Activated naive CD4-positive, alpha-beta T cell treated with anti-CD3 and anti-CD28 coated beads, Interleukin-2, amount 50 U/mL, for 24 hours (primary cell): Measurements from ENCODE around the gene ZNF587.

Source experiments
- H3K27ac Mint-ChIP-seq: one replicate; pipeline ENCODE4 v1.8.0; 2021; ENCODE audit warnings: mild to moderate bottlenecking, mixed read lengths
- H3K27me3 Mint-ChIP-seq: one replicate; pipeline ENCODE4 v1.8.0; 2021; ENCODE audit warnings: mixed read lengths
- H3K36me3 Mint-ChIP-seq: one replicate; pipeline ENCODE4 v1.8.0; 2021; ENCODE audit warnings: mixed read lengths
- H3K4me1 Mint-ChIP-seq: one replicate; pipeline ENCODE4 v1.8.0; 2021; ENCODE audit warnings: mixed read lengths
- H3K4me3 Mint-ChIP-seq: one replicate; pipeline ENCODE4 v1.8.0; 2021; ENCODE audit warnings: mild to moderate bottlenecking, mixed read lengths
- H3K9me3 Mint-ChIP-seq: one replicate; pipeline ENCODE4 v1.8.0; 2021; ENCODE audit warnings: mixed read lengths

ZNF587 gene

GRCh38 chr19:57900311-57900710, 50.7 kb downstream of the ZNF587 start:
- H3K27me3 Mint-ChIP-seq, result no peaks in the 10 kb centered on the region
- H3K9me3 Mint-ChIP-seq, result peaks cover 5% of the 10 kb centered on the region
- no peak overlapping the region for H3K4me3 Mint-ChIP-seq
- peaks cover 6% of the 10 kb centered on the region for H3K4me1 Mint-ChIP-seq
- H3K27ac Mint-ChIP-seq, result no peak overlapping the region
- peaks cover 6% of the 10 kb centered on the region for H3K36me3 Mint-ChIP-seq

- H3K27ac Mint-ChIP-seq, result no peak overlapping the region
Observed at GRCh38 chr19:57903618-57904184, 54.0 kb downstream of the ZNF587 start.

GRCh38 chr19:57905258-57905657, 55.6 kb downstream of the ZNF587 start:
- H3K27me3 Mint-ChIP-seq, result no peaks in the 10 kb centered on the region
- no peaks in the 10 kb centered on the region for H3K9me3 Mint-ChIP-seq
- H3K27ac Mint-ChIP-seq, result no peak overlapping the region
- H3K4me3 Mint-ChIP-seq, result no peak overlapping the region
- H3K36me3 Mint-ChIP-seq, result peaks cover 27% of the 10 kb centered on the region
- H3K4me1 Mint-ChIP-seq, result peaks cover 6% of the 10 kb centered on the region

More at GRCh38 chr19:57903618-57904184, 54.0 kb downstream of the ZNF587 start:
- Mint-ChIP-seq H3K4me1 (peaks cover 6% of the 10 kb centered on the region), H3K9me3 (no peaks in the 10 kb centered on the region), H3K36me3 (peaks cover 20% of the 10 kb centered on the region), H3K4me3 (no peak overlapping the region), H3K27me3 (no peaks in the 10 kb centered on the region)

- H3K4me1 Mint-ChIP-seq, result peaks cover 6% of the 10 kb centered on the region
- no peak overlapping the region for H3K4me3 Mint-ChIP-seq
- peaks cover 45% of the 10 kb centered on the region for H3K36me3 Mint-ChIP-seq
- no peak overlapping the region for H3K27ac Mint-ChIP-seq
- H3K9me3 Mint-ChIP-seq, result peaks cover 3% of the 10 kb centered on the region
- no peaks in the 10 kb centered on the region for H3K27me3 Mint-ChIP-seq
Observed at GRCh38 chr19:57907394-57907793, 57.7 kb downstream of the ZNF587 start.

- H3K9me3 Mint-ChIP-seq, result peaks cover 17% of the 10 kb centered on the region
- H3K27me3 Mint-ChIP-seq, result no peaks in the 10 kb centered on the region
- no peak overlapping the region for H3K27ac Mint-ChIP-seq
- H3K4me1 Mint-ChIP-seq, result peaks cover 26% of the 10 kb centered on the region
- peak overlapping the region; percentile 96 for H3K4me3 Mint-ChIP-seq
- H3K36me3 Mint-ChIP-seq, result peaks cover 52% of the 10 kb centered on the region
Observed at GRCh38 chr19:57914531-57914930, 64.9 kb downstream of the ZNF587 start.
